HCT116 (cell line): Measurements from ENCODE around the gene NEDD4L. TPM values are rescaled to one million over a fixed set of nuclear protein-coding genes. Genes with fewer than 3 reads are reported as not detected.

Source experiments
- ATAC-seq: fragments of 200-7000 bp; cut with Tn5 transposase; 2 replicates; pipeline ENCODE4 v1.9.1; 2020; ENCODE audit warnings: mild to moderate bottlenecking, moderate library complexity
- BruUV-seq: library from RNA; stranded (reverse); fragments of 400-500 nt; replicated peaks from 2 replicates; lab custom pipeline; 2021; lab: Mats Ljungman, UMichigan
- CTCF ChIA-PET: fragments of 300-600 bp; sonication (Branson Sonifier 250); formaldehyde crosslinking; loops from one replicate; lab custom pipeline; 2021; ENCODE audit warnings: antibody characterized with exemption; lab: Charles Lee
- POLR2A ChIA-PET: fragments of 300-600, 350-600 bp; sonication (Branson Sonifier 250); formaldehyde crosslinking; loops from one replicate; lab custom pipeline; 2021; ENCODE audit warnings: antibody characterized with exemption; lab: Charles Lee
- RAD21 ChIA-PET, 2 experiments: fragments of 300-600 bp; sonication (Branson Sonifier 250); formaldehyde crosslinking; loops; one replicate each; lab custom pipeline; 2023; ENCODE audit warnings: low total read pairs in 2 of 2; ENCODE audit not compliant: uncharacterized antibody in 2 of 2, unreplicated experiment in 2 of 2, low non-redundant PET in 1 of 2; lab: Charles Lee
- DNase-seq: peaks from one replicate; pipeline ENCODE4 v3.0.0-alpha.2; 2010; ENCODE audit warnings: low read depth, low spot score
- H2AFZ ChIP-seq: fragments of 200-600 bp; shearing (Covaris generic), sonication (generic); 2 replicates; pipeline ENCODE4 v1.6.1; 2017; ENCODE audit warnings: low read depth, mixed run types, mixed read lengths, antibody characterized with exemption, low read length; ENCODE audit not compliant: poor library complexity, severe bottlenecking
- H3K27ac ChIP-seq: 2 replicates; pipeline ENCODE4 v1.5.1; 2012; ENCODE audit warnings: low read depth, low read length
- H3K27me3 ChIP-seq: fragments of 200-600 bp; sonication (generic); 2 replicates; pipeline ENCODE4 v1.6.1; 2016; ENCODE audit warnings: mixed run types, low read length, mixed read lengths; ENCODE audit not compliant: insufficient read depth
- H3K36me3 ChIP-seq, 2 experiments: fragments of 200-500 bp in 1 of 2; fragments of 200-600 bp in 1 of 2; sonication (Bioruptor generic) in 1 of 2; sonication (generic) in 1 of 2; 2 replicates each; pipeline versions ENCODE4 v1.5.1 to v1.6.1; 2014 to 2016; ENCODE audit warnings: low read length in 2 of 2, inconsistent platforms in 1 of 2, mixed read lengths in 1 of 2, mixed run types in 1 of 2; ENCODE audit not compliant: insufficient read depth in 2 of 2, control insufficient read depth in 1 of 2
- H3K4me1 ChIP-seq, 2 experiments: fragments of 200-600 bp in 1 of 2; sonication (generic) in 1 of 2; 2 replicates each; pipeline versions ENCODE4 v1.5.1 to v1.6.1; 2012 to 2017; ENCODE audit warnings: low read length in 2 of 2, inconsistent platforms in 1 of 2, mild to moderate bottlenecking in 1 of 2, mixed read lengths in 1 of 2, mixed run types in 1 of 2, moderate library complexity in 1 of 2; ENCODE audit not compliant: insufficient read depth in 2 of 2, control insufficient read depth in 1 of 2
- H3K4me2 ChIP-seq: fragments of 200-600 bp; sonication (generic); 2 replicates; pipeline ENCODE4 v1.6.1; 2017; ENCODE audit warnings: mixed run types, low read length, mixed read lengths
- H3K4me3 ChIP-seq, 2 experiments: fragments of 200-600 bp in 1 of 2; sonication (generic) in 1 of 2; replicated peaks in 1 of 2; 2 replicates each; pipeline ENCODE4 v1.5.1; 2011 to 2016; ENCODE audit warnings: low read length in 2 of 2, control low read depth in 1 of 2, low read depth in 1 of 2, mild to moderate bottlenecking in 1 of 2, mixed read lengths in 1 of 2, mixed run types in 1 of 2
- H3K79me2 ChIP-seq: fragments of 200-600 bp; sonication (generic); 2 replicates; pipeline ENCODE4 v1.6.1; 2017; ENCODE audit warnings: mild to moderate bottlenecking, mixed run types, low read length, moderate library complexity, mixed read lengths; ENCODE audit not compliant: insufficient read depth
- H3K9ac ChIP-seq: fragments of 200-600 bp; sonication (generic); 2 replicates; pipeline ENCODE4 v1.6.1; 2016; ENCODE audit warnings: low read length, mixed read lengths
- H3K9me2 ChIP-seq: fragments of 200-600 bp; sonication (generic), shearing (Covaris generic); 2 replicates; pipeline ENCODE4 v1.6.1; 2017; ENCODE audit warnings: mixed run types, mild to moderate bottlenecking, moderate library complexity; ENCODE audit not compliant: insufficient read depth
- H3K9me3 ChIP-seq, 2 experiments: fragments of 200-500 bp in 1 of 2; fragments of 200-600 bp in 1 of 2; sonication (Bioruptor generic) in 1 of 2; sonication (generic) in 1 of 2; 2 replicates each; pipeline ENCODE4 v1.6.1; 2014 to 2017; ENCODE audit warnings: low read length in 2 of 2, mixed read lengths in 2 of 2, inconsistent platforms in 1 of 2, low read depth in 1 of 2, mild to moderate bottlenecking in 1 of 2, mixed run types in 1 of 2, moderate library complexity in 1 of 2; ENCODE audit not compliant: control insufficient read depth in 1 of 2, insufficient read depth in 1 of 2
- H4K20me1 ChIP-seq: fragments of 200-600 bp; sonication (generic), shearing (Covaris generic); 2 replicates; pipeline ENCODE4 v1.6.1; 2017; ENCODE audit warnings: mixed run types, mild to moderate bottlenecking, moderate library complexity; ENCODE audit not compliant: insufficient read depth
- CBX3 ChIP-seq: IDR thresholded peaks from 2 replicates; pipeline ENCODE4 v1.6.1; 2012; ENCODE audit warnings: low read depth
- CEBPB ChIP-seq: IDR thresholded peaks from 2 replicates; pipeline ENCODE4 v1.6.1; 2012; ENCODE audit warnings: low read depth
- EGR1 ChIP-seq: IDR thresholded peaks from 2 replicates; pipeline ENCODE4 v1.6.1; 2012; ENCODE audit warnings: low read depth
- ELF1 ChIP-seq: IDR thresholded peaks from 2 replicates; pipeline ENCODE4 v1.6.1; 2012; ENCODE audit warnings: low read depth, borderline replicate concordance
- EZH2 ChIP-seq: fragments of 200-600 bp; sonication (generic); IDR thresholded peaks from 2 replicates; pipeline ENCODE4 v1.6.1; 2017; ENCODE audit warnings: antibody characterized with exemption, mixed run types
- EZH2phosphoT487 ChIP-seq: fragments of 200-600 bp; IDR thresholded peaks from 2 replicates; pipeline ENCODE4 v1.6.1; 2018; ENCODE audit warnings: antibody characterized with exemption, borderline replicate concordance
- JUND ChIP-seq: IDR thresholded peaks from 2 replicates; pipeline ENCODE4 v1.6.1; 2012
- POLR2A ChIP-seq: IDR thresholded peaks from 2 replicates; pipeline ENCODE4 v1.7.0; 2011; ENCODE audit warnings: borderline replicate concordance; ENCODE audit not compliant: insufficient read depth, insufficient read length; ENCODE audit errors: extremely low read depth
- POLR2AphosphoS5 ChIP-seq: IDR thresholded peaks from 2 replicates; pipeline ENCODE4 v1.6.1; 2011; ENCODE audit warnings: mild to moderate bottlenecking, low read depth, low read length, moderate library complexity
- RAD21 ChIP-seq: IDR thresholded peaks from 2 replicates; pipeline ENCODE4 v1.6.1; 2012; ENCODE audit warnings: low read depth, mild to moderate bottlenecking
- SIN3A ChIP-seq: IDR thresholded peaks from 2 replicates; pipeline ENCODE4 v1.6.1; 2012; ENCODE audit warnings: low read depth
- SP1 ChIP-seq: IDR thresholded peaks from 2 replicates; pipeline ENCODE4 v1.6.1; 2012; ENCODE audit warnings: low read depth
- TCF7L2 ChIP-seq: IDR thresholded peaks from 2 replicates; pipeline ENCODE4 v1.7.0; 2011; ENCODE audit warnings: borderline replicate concordance, inconsistent platforms; ENCODE audit not compliant: insufficient read depth, insufficient read length; ENCODE audit errors: extremely low read depth
- YY1 ChIP-seq: IDR thresholded peaks from 2 replicates; pipeline ENCODE4 v1.6.1; 2011; ENCODE audit warnings: low read length, low read depth, moderate library complexity, mild to moderate bottlenecking; ENCODE audit not compliant: insufficient replicate concordance; ENCODE audit errors: extremely low read depth
- ZFX ChIP-seq: fragments of 450-650 bp; IDR thresholded peaks from 2 replicates; pipeline ENCODE4 v1.6.1; 2017
- ZNF274 ChIP-seq: fragments of 200-500 bp; sonication (Bioruptor generic); IDR thresholded peaks from 2 replicates; pipeline ENCODE4 v1.6.1; 2014; ENCODE audit warnings: mild to moderate bottlenecking, low read depth, low read length, inconsistent platforms
- intact Hi-C: fragments of 100-400 bp; cut with micrococcal nuclease; formaldehyde crosslinking; loops from 2 replicates; pipeline ENCODE4 v1.10.0; 2022
- total RNA-seq: library from RNA; stranded (reverse); gene quantifications from one replicate; pipeline ENCODE4 v1.2.1, GENCODE V29; 2021; ENCODE audit not compliant: unreplicated experiment
- TF ChIP-seq, protein P1 (sequence below): IDR thresholded peaks from 2 replicates; pipeline ENCODE4 v1.6.1; 2011; ENCODE audit warnings: mild to moderate bottlenecking, low read length, moderate library complexity; ENCODE audit not compliant: insufficient replicate concordance; ENCODE audit errors: extremely low read depth
- TF ChIP-seq, protein P2 (sequence below): IDR thresholded peaks from 2 replicates; pipeline ENCODE4 v1.6.1; 2012
- TF ChIP-seq, protein P3 (sequence below): IDR thresholded peaks from 2 replicates; pipeline ENCODE4 v1.6.1; 2012; ENCODE audit warnings: low read depth
- TF ChIP-seq, protein P4 (sequence below): IDR thresholded peaks from 2 replicates; pipeline ENCODE4 v1.6.1; 2012

The NEDD4L gene
- total RNA-seq, 1 experiment from 2014 or later, result 41.5 TPM

DNA sequence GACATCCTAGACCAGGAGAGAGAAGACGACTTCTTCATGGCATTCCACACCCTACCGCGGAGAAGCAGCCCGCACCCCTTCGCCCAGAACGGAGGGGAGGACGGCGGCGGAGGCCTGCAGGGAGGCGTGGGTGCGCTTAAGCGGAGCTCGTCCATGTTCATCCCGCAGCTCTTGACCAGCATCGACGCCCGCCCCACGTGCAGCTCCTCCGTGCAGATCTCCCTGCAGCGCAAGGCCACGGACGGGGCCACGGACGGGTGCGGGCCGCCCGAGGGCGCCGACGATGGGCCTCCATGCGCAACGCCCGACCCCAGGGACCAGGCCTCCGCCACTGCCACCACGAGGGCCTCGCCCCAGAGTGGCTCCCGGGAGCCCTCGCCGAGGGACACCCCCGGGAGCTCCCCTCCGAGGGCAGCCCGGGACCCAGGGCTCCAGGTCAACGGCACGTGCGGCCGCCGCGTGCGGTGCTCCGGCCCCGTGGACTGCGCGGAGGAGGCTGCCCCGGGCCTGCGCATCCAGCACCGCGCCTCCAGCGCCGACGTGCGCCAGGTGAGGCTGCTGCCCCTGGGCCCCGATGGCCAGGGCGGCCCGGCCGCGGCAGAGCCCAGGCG, 211.8 kb downstream of the NEDD4L start:
- no peak for DNase-seq
- no TSS peak for BruUV-seq
- no peak overlapping the region for H2AFZ ChIP-seq
- intact Hi-C loops, result no loop called here
- H3K4me1 ChIP-seq, result no peaks in the 10 kb centered on the region
- POLR2A ChIA-PET, result no interaction called here
- ATAC-seq, result no peak
- no peaks in the 10 kb centered on the region for H3K79me2 ChIP-seq
- H3K27ac ChIP-seq, result no peak overlapping the region
- no peaks in the 10 kb centered on the region for H3K9me2 ChIP-seq
- CTCF ChIA-PET, result no interaction called here
- no peaks in the 10 kb centered on the region for H3K27me3 ChIP-seq
- TF ChIP-seq EZH2, result no peak
- TF ChIP-seq EGR1, result no peak
- TF ChIP-seq, protein P1, sequence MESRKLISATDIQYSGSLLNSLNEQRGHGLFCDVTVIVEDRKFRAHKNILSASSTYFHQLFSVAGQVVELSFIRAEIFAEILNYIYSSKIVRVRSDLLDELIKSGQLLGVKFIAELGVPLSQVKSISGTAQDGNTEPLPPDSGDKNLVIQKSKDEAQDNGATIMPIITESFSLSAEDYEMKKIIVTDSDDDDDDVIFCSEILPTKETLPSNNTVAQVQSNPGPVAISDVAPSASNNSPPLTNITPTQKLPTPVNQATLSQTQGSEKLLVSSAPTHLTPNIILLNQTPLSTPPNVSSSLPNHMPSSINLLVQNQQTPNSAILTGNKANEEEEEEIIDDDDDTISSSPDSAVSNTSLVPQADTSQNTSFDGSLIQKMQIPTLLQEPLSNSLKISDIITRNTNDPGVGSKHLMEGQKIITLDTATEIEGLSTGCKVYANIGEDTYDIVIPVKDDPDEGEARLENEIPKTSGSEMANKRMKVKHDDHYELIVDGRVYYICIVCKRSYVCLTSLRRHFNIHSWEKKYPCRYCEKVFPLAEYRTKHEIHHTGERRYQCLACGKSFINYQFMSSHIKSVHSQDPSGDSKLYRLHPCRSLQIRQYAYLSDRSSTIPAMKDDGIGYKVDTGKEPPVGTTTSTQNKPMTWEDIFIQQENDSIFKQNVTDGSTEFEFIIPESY, result no peak
- TF ChIP-seq ZFX, result no peak
- TF ChIP-seq EZH2phosphoT487, result no peak
- TF ChIP-seq CEBPB, result no peak
- TF ChIP-seq, protein P2, sequence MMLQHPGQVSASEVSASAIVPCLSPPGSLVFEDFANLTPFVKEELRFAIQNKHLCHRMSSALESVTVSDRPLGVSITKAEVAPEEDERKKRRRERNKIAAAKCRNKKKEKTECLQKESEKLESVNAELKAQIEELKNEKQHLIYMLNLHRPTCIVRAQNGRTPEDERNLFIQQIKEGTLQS, result no peak
- no peak for TF ChIP-seq YY1
- no peak for TF ChIP-seq POLR2AphosphoS5
- TF ChIP-seq SP1, result no peak
- TF ChIP-seq, protein P3, sequence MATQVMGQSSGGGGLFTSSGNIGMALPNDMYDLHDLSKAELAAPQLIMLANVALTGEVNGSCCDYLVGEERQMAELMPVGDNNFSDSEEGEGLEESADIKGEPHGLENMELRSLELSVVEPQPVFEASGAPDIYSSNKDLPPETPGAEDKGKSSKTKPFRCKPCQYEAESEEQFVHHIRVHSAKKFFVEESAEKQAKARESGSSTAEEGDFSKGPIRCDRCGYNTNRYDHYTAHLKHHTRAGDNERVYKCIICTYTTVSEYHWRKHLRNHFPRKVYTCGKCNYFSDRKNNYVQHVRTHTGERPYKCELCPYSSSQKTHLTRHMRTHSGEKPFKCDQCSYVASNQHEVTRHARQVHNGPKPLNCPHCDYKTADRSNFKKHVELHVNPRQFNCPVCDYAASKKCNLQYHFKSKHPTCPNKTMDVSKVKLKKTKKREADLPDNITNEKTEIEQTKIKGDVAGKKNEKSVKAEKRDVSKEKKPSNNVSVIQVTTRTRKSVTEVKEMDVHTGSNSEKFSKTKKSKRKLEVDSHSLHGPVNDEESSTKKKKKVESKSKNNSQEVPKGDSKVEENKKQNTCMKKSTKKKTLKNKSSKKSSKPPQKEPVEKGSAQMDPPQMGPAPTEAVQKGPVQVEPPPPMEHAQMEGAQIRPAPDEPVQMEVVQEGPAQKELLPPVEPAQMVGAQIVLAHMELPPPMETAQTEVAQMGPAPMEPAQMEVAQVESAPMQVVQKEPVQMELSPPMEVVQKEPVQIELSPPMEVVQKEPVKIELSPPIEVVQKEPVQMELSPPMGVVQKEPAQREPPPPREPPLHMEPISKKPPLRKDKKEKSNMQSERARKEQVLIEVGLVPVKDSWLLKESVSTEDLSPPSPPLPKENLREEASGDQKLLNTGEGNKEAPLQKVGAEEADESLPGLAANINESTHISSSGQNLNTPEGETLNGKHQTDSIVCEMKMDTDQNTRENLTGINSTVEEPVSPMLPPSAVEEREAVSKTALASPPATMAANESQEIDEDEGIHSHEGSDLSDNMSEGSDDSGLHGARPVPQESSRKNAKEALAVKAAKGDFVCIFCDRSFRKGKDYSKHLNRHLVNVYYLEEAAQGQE, result no peak
- no peak for TF ChIP-seq ZNF274
- TF ChIP-seq RAD21, result no peak
- TF ChIP-seq TCF7L2, result no peak
- TF ChIP-seq CBX3, result no peak
- TF ChIP-seq JUND, result no peak
- TF ChIP-seq SIN3A, result no peak
- no peak for TF ChIP-seq POLR2A
- TF ChIP-seq, protein P4, sequence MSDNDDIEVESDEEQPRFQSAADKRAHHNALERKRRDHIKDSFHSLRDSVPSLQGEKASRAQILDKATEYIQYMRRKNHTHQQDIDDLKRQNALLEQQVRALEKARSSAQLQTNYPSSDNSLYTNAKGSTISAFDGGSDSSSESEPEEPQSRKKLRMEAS, result no peak
- TF ChIP-seq ELF1, result no peak
- no peaks in the 10 kb centered on the region for H3K9me3 ChIP-seq
- H3K4me2 ChIP-seq, result no peak overlapping the region
- no peaks in the 10 kb centered on the region for H3K36me3 ChIP-seq
- H3K4me3 ChIP-seq, result no peak overlapping the region
- RAD21 ChIA-PET, result no interaction called here
- 0 out of 2 replicates have a peak, but pooled peaks cover 4% of the 10 kb centered on the region for H4K20me1 ChIP-seq
- H3K9ac ChIP-seq, result no peak overlapping the region
